Suprapubic skin (tissue), 4 donors: ENCODE measurements around the gene LRFN2. TPM values are rescaled to one million over a fixed set of nuclear protein-coding genes. Genes with fewer than 3 reads are reported as not detected.

Experiments used
- DNase-seq, 2 donors: peaks; one replicate each; pipeline ENCODE4 v3.0.0-alpha.2; 2019; ENCODE audit warnings: low spot score in 2 of 2
- H3K27ac ChIP-seq: fragments of 200-600 bp; sonication (generic); one replicate; pipeline ENCODE4 v1.5.1; 2019
- H3K27me3 ChIP-seq: fragments of 200-600 bp; sonication (generic); one replicate; pipeline ENCODE4 v1.5.1; 2019
- H3K36me3 ChIP-seq: fragments of 200-600 bp; sonication (generic); one replicate; pipeline ENCODE4 v1.5.1; 2019
- H3K4me1 ChIP-seq: fragments of 200-600 bp; sonication (generic); one replicate; pipeline ENCODE4 v1.5.1; 2019
- H3K4me3 ChIP-seq: fragments of 200-600 bp; sonication (generic); one replicate; pipeline ENCODE4 v1.5.1; 2019; ENCODE audit warnings: mild to moderate bottlenecking
- H3K9me3 ChIP-seq: fragments of 200-600 bp; sonication (generic); one replicate; pipeline ENCODE4 v1.5.1; 2019
- CTCF ChIP-seq, 2 donors: fragments of 200-600 bp in 1 of 2; fragments of 450-650 bp in 1 of 2; sonication (generic) in 1 of 2; IDR thresholded peaks; one replicate each; pipeline ENCODE4 v1.5.1; 2016 to 2019; ENCODE audit warnings: antibody characterized with exemption in 2 of 2, mild to moderate bottlenecking in 1 of 2, moderate library complexity in 1 of 2
- EP300 ChIP-seq: sonication (generic); formaldehyde crosslinking; IDR thresholded peaks from one replicate; pipeline ENCODE4 v1.6.1; 2017; ENCODE audit warnings: antibody characterized with exemption
- POLR2A ChIP-seq, 2 donors: fragments of 450-650 bp; IDR thresholded peaks; one replicate each; pipeline ENCODE4 v1.6.1; 2017; ENCODE audit warnings: antibody characterized with exemption in 2 of 2, mild to moderate bottlenecking in 2 of 2, moderate library complexity in 2 of 2
- POLR2AphosphoS5 ChIP-seq, 3 donors: sonication (generic); formaldehyde crosslinking; IDR thresholded peaks; one replicate each; pipeline ENCODE4 v1.6.1; 2017; ENCODE audit warnings: antibody characterized with exemption in 3 of 3
- WGBS: methylation state at CpG from one replicate; pipeline ENCODE4 v1.1.5; 2018; 5-methylcytosine and 5-hydroxymethylcytosine counted together
- total RNA-seq, 4 donors: library from RNA; depleted of rRNA; stranded (reverse); fragments of >200 nt; gene quantifications; one replicate each; pipeline ENCODE4 v1.1.0, GENCODE V29; 2016

Gene LRFN2
- total RNA-seq, 4 donors from 2014 or later: not detected

- H3K9me3 ChIP-seq: no peaks in the 10 kb centered on the region
- WGBS: 47% methylated on average over 6 of the region's 6 CpGs
- no peak for TF ChIP-seq CTCF (IDR thresholded peaks at IDR 0.05)
- TF ChIP-seq EP300: no peak
- TF ChIP-seq POLR2A (IDR thresholded peaks at IDR 0.05): no peak
- H3K27me3 ChIP-seq: peaks cover 22% of the 10 kb centered on the region
- H3K4me3 ChIP-seq: no peak overlapping the region
- DNase-seq: no peak
- no peak overlapping the region for H3K27ac ChIP-seq
- no peaks in the 10 kb centered on the region for H3K4me1 ChIP-seq
- H3K36me3 ChIP-seq: no peaks in the 10 kb centered on the region
Measured at GRCh38 chr6:40473026-40473425, 114.1 kb downstream of the LRFN2 start.

- TF ChIP-seq POLR2AphosphoS5 (IDR thresholded peaks at IDR 0.05): no peak
- TF ChIP-seq POLR2A (IDR thresholded peaks at IDR 0.05): no peak
- TF ChIP-seq EP300: no peak
- TF ChIP-seq CTCF (IDR thresholded peaks at IDR 0.05): no peak
- Histone ChIP-seq H3K27ac (no peak overlapping the region), H3K9me3 (no peaks in the 10 kb centered on the region), H3K4me1 (no peaks in the 10 kb centered on the region), H3K4me3 (no peak overlapping the region), H3K27me3 (peaks cover 19% of the 10 kb centered on the region), H3K36me3 (no peaks in the 10 kb centered on the region)
- no peak for DNase-seq
- 25% methylated on average over 5 of the region's 5 CpGs for WGBS
Measured at GRCh38 chr6:40472353-40472752, 114.8 kb downstream of the LRFN2 start.

DNA sequence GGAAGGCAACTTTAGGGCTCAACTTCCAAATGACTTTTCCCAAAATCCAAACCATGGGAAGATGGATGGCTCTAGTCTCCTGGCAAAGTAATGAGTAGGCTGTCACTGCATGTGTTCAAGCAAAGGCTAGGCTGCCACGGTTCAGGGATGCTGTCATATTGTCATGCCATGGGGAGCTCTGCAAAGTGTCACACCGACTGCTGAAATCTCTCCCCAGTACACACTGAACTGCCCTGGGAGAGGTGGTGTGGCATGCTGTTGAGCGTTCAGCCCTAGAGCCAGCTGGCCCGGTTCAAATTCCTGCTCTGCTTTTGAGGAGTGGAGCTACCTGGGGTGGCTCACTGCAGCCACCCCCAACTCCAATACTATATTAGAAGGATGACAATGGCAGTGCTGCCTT is 115.9 kb downstream of the LRFN2 start:
- no peak overlapping the region for H3K27ac ChIP-seq
- H3K36me3 ChIP-seq: no peaks in the 10 kb centered on the region
- no peaks in the 10 kb centered on the region for H3K4me1 ChIP-seq
- no peaks in the 10 kb centered on the region for H3K9me3 ChIP-seq
- H3K4me3 ChIP-seq: no peak overlapping the region
- 82% methylated on average over 3 of the region's 4 CpGs for WGBS
- TF ChIP-seq CTCF (IDR thresholded peaks at IDR 0.05) (no peak), POLR2A (IDR thresholded peaks at IDR 0.05) (no peak), EP300 (no peak), POLR2AphosphoS5 (IDR thresholded peaks at IDR 0.05) (no peak)
- peaks cover 19% of the 10 kb centered on the region for H3K27me3 ChIP-seq
- DNase-seq: no peak

GRCh38 chr6:40469323-40469722 is 117.8 kb downstream of the LRFN2 start:
- Histone ChIP-seq H3K9me3 (no peaks in the 10 kb centered on the region), H3K27ac (no peak overlapping the region), H3K4me1 (no peaks in the 10 kb centered on the region), H3K36me3 (no peaks in the 10 kb centered on the region), H3K27me3 (peaks cover 19% of the 10 kb centered on the region), H3K4me3 (no peak overlapping the region)
- TF ChIP-seq EP300 (no peak), CTCF (IDR thresholded peaks at IDR 0.05) (no peak), POLR2AphosphoS5 (IDR thresholded peaks at IDR 0.05) (no peak), POLR2A (IDR thresholded peaks at IDR 0.05) (no peak)
- DNase-seq: no peak
- 69% methylated on average over 3 of the region's 3 CpGs for WGBS

DNA sequence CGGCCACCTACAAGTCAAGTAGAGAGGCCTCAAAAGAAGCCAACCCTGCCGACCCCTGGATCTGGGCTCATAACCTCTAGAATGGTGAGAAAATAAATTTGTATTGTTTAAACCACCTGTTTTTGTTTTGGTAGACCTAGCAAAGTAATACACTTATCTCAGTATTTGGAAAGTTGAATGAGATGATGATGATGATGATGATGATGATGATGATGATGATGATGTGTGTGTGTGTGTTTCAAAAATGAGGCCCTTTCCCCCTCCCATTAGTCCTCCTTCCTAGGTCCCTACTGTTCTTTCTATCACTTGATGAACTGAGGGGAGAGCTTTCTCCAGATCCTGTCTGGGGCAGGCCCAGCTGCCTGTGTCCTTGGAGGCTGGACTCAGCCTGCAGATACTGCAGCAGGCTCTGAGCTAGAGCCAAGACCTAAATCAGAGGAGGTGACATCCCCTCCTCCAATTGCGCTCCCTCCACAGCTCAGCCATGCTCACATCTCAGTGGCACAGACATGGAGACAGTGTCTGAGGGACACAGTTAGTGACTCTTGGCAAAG is 120.1 kb downstream of the LRFN2 start:
- Histone ChIP-seq H3K27me3 (peaks cover 11% of the 10 kb centered on the region), H3K27ac (no peak overlapping the region), H3K9me3 (no peaks in the 10 kb centered on the region), H3K36me3 (no peaks in the 10 kb centered on the region), H3K4me3 (no peak overlapping the region), H3K4me1 (no peaks in the 10 kb centered on the region)
- DNase-seq: no peak
- no peak for TF ChIP-seq POLR2AphosphoS5 (IDR thresholded peaks at IDR 0.05)
- TF ChIP-seq CTCF (IDR thresholded peaks at IDR 0.05): no peak
- no peak for TF ChIP-seq EP300
- WGBS: 93% methylated on average over 3 of the region's 3 CpGs
